ENCODE measurements around the gene FOXL3. TPM values are rescaled to one million over a fixed set of nuclear protein-coding genes. Genes with fewer than 3 reads are reported as not detected.
A peak's percentile ranks its signal among the peaks of the same experiment; 100 is the strongest.

FOXL3 gene
- total and polyA plus RNA-seq, 2 experiments from 2014 or later, result not detected

DNA sequence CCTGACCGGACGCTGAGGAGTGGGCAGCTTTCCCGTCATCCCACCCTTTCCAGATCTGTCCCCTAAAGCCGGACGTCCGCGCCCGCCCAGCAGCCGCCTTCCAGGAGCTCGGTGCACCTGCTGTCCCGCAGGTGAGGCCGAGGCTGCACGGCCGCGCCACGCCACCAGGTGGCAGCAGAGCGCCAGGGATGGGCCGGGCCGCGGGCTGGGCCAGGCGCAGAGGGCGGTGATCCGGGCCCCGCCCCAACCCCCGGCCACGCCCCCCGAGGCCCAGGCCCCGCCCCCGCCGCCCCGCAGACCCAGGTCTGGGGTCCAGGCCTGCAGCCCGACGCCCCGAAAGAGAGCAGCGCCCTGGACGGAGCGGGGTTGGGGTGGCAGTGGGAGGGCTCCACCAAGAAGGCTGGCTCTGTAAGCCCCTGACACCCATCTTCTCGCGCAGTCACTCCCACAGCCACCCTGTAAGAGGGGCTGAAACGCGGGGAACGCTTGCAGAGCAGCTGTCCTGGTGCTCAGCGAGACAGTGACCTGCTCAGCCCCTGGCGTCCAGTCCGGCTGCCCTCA, 32.2 kb downstream of the FOXL3 start:
- H3K4me1 ChIP-seq (ENCODE audit: insufficient read depth), result no peaks in the 10 kb centered on the region
- peaks cover 10% of the 10 kb centered on the region; the same call in 2 of the 3 replicates for H3K9me3 Mint-ChIP-seq
- H3K36me3 ChIP-seq (ENCODE audit: insufficient read depth), result no peaks in the 10 kb centered on the region
- H2AFZ ChIP-seq, result peak overlapping the region; percentile 95
- H3K27me3 ChIP-seq (ENCODE audit: insufficient read depth), result no peaks in the 10 kb centered on the region
- no peak overlapping the region for H3K27ac ChIP-seq (ENCODE audit: low read depth)
- H3K27ac Mint-ChIP-seq, result no peak overlapping the region
- no peaks in the 10 kb centered on the region for H4K20me1 ChIP-seq (replicated peaks; ENCODE audit: insufficient read depth)
- no peaks in the 10 kb centered on the region for H3K79me2 ChIP-seq (replicated peaks; ENCODE audit: insufficient read depth)
- H3K4me2 ChIP-seq, result 0 out of 2 replicates have a peak overlapping the region, but pooled peaks have one; percentile 43
- DNase-seq (ENCODE audit: low spot score) (peak; percentile 76), ATAC-seq (peak; percentile 90)
- no peaks in the 10 kb centered on the region for H3F3A ChIP-seq (replicated peaks; ENCODE audit: low read depth)
- H3K4me3 Mint-ChIP-seq, result peak overlapping the region; percentile 52; the same call in 2 of the 3 replicates
- H3K27me3 Mint-ChIP-seq (ENCODE audit: insufficient read depth, low read depth, poor library complexity), result peaks cover 8% of the 10 kb centered on the region
- TF ChIP-seq, protein P1, sequence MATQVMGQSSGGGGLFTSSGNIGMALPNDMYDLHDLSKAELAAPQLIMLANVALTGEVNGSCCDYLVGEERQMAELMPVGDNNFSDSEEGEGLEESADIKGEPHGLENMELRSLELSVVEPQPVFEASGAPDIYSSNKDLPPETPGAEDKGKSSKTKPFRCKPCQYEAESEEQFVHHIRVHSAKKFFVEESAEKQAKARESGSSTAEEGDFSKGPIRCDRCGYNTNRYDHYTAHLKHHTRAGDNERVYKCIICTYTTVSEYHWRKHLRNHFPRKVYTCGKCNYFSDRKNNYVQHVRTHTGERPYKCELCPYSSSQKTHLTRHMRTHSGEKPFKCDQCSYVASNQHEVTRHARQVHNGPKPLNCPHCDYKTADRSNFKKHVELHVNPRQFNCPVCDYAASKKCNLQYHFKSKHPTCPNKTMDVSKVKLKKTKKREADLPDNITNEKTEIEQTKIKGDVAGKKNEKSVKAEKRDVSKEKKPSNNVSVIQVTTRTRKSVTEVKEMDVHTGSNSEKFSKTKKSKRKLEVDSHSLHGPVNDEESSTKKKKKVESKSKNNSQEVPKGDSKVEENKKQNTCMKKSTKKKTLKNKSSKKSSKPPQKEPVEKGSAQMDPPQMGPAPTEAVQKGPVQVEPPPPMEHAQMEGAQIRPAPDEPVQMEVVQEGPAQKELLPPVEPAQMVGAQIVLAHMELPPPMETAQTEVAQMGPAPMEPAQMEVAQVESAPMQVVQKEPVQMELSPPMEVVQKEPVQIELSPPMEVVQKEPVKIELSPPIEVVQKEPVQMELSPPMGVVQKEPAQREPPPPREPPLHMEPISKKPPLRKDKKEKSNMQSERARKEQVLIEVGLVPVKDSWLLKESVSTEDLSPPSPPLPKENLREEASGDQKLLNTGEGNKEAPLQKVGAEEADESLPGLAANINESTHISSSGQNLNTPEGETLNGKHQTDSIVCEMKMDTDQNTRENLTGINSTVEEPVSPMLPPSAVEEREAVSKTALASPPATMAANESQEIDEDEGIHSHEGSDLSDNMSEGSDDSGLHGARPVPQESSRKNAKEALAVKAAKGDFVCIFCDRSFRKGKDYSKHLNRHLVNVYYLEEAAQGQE (IDR thresholded peaks at IDR 0.05; ENCODE audit: unreplicated experiment), result no peak
- TF ChIP-seq, protein P2, sequence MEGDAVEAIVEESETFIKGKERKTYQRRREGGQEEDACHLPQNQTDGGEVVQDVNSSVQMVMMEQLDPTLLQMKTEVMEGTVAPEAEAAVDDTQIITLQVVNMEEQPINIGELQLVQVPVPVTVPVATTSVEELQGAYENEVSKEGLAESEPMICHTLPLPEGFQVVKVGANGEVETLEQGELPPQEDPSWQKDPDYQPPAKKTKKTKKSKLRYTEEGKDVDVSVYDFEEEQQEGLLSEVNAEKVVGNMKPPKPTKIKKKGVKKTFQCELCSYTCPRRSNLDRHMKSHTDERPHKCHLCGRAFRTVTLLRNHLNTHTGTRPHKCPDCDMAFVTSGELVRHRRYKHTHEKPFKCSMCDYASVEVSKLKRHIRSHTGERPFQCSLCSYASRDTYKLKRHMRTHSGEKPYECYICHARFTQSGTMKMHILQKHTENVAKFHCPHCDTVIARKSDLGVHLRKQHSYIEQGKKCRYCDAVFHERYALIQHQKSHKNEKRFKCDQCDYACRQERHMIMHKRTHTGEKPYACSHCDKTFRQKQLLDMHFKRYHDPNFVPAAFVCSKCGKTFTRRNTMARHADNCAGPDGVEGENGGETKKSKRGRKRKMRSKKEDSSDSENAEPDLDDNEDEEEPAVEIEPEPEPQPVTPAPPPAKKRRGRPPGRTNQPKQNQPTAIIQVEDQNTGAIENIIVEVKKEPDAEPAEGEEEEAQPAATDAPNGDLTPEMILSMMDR (conservative IDR thresholded peaks at IDR 0.05; ENCODE audit: low read depth in 2 of 2), result peak; percentile 49 to 90
- peak overlapping the region; percentile 34; the same call in 1 of the 2 replicates for H3K4me3 ChIP-seq
- no peaks in the 10 kb centered on the region for H3K9me2 ChIP-seq (ENCODE audit: insufficient read depth)
- no peaks in the 10 kb centered on the region; the same call in 2 of the 3 replicates for H3K36me3 Mint-ChIP-seq (ENCODE audit: low read depth)
- H3K4me1 Mint-ChIP-seq, result no peaks in the 10 kb centered on the region; the same call in 2 of the 3 replicates

DNA sequence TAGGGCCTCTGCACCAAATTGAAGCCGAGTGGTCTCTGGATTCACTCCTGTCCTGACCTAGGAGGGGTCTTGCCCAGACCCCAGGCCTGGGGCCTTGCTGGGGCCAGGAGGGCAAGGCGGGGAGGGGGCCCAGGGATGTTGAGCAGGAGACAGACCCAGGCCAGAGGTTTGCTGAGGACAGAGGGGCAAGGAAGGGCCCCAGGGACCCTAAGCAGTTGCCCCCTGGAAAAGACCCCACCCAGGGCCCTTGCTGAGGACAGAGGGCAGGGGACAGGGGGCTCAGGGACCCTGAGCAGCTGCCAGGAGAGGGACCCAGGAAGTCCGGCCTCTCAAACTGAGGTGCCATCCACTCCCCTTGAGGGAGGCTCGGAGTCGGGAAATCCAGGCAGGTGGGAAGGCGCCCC, 32.7 kb downstream of the FOXL3 start:
- no peak overlapping the region for H3K27ac ChIP-seq (ENCODE audit: low read depth)
- H3K36me3 ChIP-seq (ENCODE audit: insufficient read depth), result no peaks in the 10 kb centered on the region
- no peaks in the 10 kb centered on the region for H3K9me2 ChIP-seq (ENCODE audit: insufficient read depth)
- Mint-ChIP-seq H3K36me3 (ENCODE audit: low read depth) (no peaks in the 10 kb centered on the region; the same call in 2 of the 3 replicates), H3K4me1 (no peaks in the 10 kb centered on the region; the same call in 2 of the 3 replicates), H3K27ac (no peak overlapping the region), H3K4me3 (0 out of 3 replicates have a peak overlapping the region, but pooled peaks have one; percentile 52), H3K9me3 (peaks cover 5% of the 10 kb centered on the region; the same call in 2 of the 3 replicates), H3K27me3 (ENCODE audit: insufficient read depth, low read depth, poor library complexity) (peaks cover 8% of the 10 kb centered on the region)
- H3K4me3 ChIP-seq, result no peak overlapping the region; the same call in 1 of the 2 replicates
- peak overlapping the region; percentile 95 for H2AFZ ChIP-seq
- no peak for DNase-seq (ENCODE audit: low spot score)
- H3K79me2 ChIP-seq (replicated peaks; ENCODE audit: insufficient read depth), result no peaks in the 10 kb centered on the region
- no peaks in the 10 kb centered on the region for H3K4me1 ChIP-seq (ENCODE audit: insufficient read depth)
- ATAC-seq, result peak; percentile 14; the same call in 2 of the 3 replicates
- H3F3A ChIP-seq (replicated peaks; ENCODE audit: low read depth), result no peaks in the 10 kb centered on the region
- no peaks in the 10 kb centered on the region for H4K20me1 ChIP-seq (replicated peaks; ENCODE audit: insufficient read depth)
- H3K4me2 ChIP-seq, result 0 out of 2 replicates have a peak overlapping the region, but pooled peaks have one; percentile 43
- no peaks in the 10 kb centered on the region for H3K27me3 ChIP-seq (ENCODE audit: insufficient read depth)
- TF ChIP-seq ZNF114 (CRISPR knock-in tag; IDR thresholded peaks at IDR 0.05) (no peak), EZH2 (IDR thresholded peaks at IDR 0.05; ENCODE audit: low read depth, unreplicated experiment) (no peak), ZNF331 (CRISPR knock-in tag; IDR thresholded peaks at IDR 0.05; ENCODE audit: low read depth) (no peak), POLR2AphosphoS5 (IDR thresholded peaks at IDR 0.05; ENCODE audit: low read depth) (no peak)
- TF ChIP-seq, protein P3, sequence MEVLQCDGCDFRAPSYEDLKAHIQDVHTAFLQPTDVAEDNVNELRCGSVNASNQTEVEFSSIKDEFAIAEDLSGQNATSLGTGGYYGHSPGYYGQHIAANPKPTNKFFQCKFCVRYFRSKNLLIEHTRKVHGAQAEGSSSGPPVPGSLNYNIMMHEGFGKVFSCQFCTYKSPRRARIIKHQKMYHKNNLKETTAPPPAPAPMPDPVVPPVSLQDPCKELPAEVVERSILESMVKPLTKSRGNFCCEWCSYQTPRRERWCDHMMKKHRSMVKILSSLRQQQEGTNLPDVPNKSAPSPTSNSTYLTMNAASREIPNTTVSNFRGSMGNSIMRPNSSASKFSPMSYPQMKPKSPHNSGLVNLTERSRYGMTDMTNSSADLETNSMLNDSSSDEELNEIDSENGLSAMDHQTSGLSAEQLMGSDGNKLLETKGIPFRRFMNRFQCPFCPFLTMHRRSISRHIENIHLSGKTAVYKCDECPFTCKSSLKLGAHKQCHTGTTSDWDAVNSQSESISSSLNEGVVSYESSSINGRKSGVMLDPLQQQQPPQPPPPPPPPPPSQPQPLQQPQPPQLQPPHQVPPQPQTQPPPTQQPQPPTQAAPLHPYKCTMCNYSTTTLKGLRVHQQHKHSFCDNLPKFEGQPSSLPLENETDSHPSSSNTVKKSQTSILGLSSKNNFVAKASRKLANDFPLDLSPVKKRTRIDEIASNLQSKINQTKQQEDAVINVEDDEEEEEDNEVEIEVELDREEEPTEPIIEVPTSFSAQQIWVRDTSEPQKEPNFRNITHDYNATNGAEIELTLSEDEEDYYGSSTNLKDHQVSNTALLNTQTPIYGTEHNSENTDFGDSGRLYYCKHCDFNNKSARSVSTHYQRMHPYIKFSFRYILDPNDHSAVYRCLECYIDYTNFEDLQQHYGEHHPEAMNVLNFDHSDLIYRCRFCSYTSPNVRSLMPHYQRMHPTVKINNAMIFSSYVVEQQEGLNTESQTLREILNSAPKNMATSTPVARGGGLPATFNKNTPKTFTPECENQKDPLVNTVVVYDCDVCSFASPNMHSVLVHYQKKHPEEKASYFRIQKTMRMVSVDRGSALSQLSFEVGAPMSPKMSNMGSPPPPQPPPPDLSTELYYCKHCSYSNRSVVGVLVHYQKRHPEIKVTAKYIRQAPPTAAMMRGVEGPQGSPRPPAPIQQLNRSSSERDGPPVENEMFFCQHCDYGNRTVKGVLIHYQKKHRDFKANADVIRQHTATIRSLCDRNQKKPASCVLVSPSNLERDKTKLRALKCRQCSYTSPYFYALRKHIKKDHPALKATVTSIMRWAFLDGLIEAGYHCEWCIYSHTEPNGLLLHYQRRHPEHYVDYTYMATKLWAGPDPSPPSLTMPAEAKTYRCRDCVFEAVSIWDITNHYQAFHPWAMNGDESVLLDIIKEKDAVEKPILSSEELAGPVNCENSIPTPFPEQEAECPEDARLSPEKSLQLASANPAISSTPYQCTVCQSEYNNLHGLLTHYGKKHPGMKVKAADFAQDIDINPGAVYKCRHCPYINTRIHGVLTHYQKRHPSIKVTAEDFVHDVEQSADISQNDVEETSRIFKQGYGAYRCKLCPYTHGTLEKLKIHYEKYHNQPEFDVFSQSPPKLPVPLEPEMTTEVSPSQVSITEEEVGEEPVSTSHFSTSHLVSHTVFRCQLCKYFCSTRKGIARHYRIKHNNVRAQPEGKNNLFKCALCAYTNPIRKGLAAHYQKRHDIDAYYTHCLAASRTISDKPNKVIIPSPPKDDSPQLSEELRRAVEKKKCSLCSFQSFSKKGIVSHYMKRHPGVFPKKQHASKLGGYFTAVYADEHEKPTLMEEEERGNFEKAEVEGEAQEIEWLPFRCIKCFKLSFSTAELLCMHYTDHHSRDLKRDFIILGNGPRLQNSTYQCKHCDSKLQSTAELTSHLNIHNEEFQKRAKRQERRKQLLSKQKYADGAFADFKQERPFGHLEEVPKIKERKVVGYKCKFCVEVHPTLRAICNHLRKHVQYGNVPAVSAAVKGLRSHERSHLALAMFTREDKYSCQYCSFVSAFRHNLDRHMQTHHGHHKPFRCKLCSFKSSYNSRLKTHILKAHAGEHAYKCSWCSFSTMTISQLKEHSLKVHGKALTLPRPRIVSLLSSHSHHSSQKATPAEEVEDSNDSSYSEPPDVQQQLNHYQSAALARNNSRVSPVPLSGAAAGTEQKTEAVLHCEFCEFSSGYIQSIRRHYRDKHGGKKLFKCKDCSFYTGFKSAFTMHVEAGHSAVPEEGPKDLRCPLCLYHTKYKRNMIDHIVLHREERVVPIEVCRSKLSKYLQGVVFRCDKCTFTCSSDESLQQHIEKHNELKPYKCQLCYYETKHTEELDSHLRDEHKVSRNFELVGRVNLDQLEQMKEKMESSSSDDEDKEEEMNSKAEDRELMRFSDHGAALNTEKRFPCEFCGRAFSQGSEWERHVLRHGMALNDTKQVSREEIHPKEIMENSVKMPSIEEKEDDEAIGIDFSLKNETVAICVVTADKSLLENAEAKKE (CRISPR knock-in tag; IDR thresholded peaks at IDR 0.05), result no peak

All from GM23338 (cell line).